ENCODE results near the gene KRTAP10-12.

The KRTAP10-12 gene

DNA sequence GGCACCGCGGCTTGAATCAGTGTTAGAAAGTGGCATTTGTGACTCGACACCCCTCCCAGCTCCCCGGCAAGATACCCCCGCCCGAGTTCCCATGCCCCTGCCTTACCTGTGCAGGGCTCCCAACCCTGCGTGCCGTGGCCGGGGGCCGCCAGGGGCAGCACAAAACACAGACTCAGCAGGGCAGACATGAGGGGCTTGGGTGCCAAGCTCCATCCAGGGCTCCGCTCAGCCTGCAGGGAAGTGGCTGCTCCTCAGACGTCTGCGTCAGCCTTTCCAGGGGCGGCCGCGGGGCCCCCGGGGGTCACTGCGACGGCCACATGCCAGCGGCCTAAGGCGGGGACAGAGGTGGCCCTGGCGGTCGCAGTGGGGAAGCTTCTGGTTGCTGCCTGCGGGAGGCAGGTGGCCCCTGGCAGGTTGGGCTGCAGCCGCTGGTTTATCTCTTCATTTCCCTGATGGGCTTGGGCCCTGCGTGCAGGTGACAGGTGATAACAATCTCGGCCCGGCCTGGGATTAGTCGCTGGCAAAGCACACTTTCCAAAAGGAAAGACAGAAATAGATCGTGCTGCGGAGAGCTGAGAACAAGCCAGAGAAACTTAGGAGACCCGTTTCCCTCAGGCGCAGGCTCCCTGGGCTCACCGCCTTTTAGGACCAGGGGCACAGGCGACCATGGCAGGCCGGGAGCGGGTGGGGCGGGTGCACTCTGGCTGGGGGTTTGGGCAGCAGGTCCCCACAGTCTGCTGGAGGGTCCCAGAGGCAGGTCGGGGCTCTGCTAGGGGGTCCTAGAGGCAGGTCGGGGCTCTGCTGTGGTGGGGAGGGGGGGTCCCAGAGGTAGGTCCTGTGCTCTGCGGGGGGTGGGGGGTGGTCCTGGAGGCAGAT is 14.6 kb downstream of the KRTAP10-12 start, which contains the start of gene TSPEAR:
Gene TSPEAR (minus strand): TSS at position 246 of the 876 bp plus-strand sequence. CDS start 58 bp downstream, at position 188.
- H3K27me3 ChIP-seq (replicated peaks; ENCODE audit: control insufficient read depth, insufficient read depth, low read length) = peaks cover 2% of the 10 kb centered on the region; the same call in 1 of the 2 replicates
- H3K4me3 ChIP-seq (replicated peaks; ENCODE audit: low read depth, low read length) = no peak within 1 kb of the TSS
- no peaks in the 10 kb centered on the region for H3K36me3 ChIP-seq (ENCODE audit: control insufficient read depth, insufficient read depth, low read length)
- TF ChIP-seq CTCF (IDR thresholded peaks at IDR 0.05; ENCODE audit: insufficient read depth, low read length, poor library complexity, severe bottlenecking) = no peak
- no peak for DNase-seq (ENCODE audit: extremely low read depth, insufficient read length)

DNA sequence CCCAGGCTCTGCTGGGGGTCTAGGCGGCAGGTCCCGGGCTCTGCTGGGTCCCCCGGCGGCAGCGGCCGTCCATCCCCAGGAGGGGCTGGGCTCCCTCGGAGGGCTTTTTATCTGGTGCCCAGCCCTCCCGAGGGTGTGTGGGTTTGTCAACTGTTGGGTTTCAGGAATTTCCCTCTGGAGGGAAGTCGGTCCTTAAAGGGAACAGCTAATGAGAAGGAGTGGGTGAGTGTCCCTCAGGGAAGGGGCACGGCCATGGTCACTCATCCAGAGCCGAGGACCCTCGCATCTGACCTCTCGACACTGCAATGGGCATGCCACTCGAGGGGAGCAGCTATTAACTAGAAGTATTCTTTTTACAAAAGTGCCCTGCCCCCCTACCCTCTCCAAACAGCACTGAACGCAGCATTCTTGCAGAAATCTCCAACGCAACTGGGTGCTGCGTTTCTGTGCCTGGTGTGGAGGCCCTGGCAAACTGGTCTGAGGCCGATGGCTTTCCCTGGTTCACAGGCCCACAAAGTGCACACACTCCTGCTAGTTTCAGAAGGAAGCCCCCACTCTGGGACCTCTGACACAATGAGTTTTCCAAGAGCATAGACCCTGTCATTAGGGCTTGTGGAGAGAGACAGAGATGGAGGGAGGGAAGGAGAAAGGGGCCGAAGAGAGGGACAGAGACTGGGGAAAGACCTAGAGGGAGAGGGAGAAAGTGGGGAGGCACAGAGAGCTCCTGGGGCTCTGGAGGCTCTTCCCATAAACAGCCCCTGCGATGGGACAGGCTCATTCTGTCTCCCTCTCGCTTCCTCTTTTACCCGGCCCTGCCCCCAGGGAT is 15.4 kb downstream of the KRTAP10-12 start:
- no peak for TF ChIP-seq CTCF (IDR thresholded peaks at IDR 0.05; ENCODE audit: insufficient read depth, low read length, poor library complexity, severe bottlenecking)
- Histone ChIP-seq H3K36me3 (ENCODE audit: control insufficient read depth, insufficient read depth, low read length) (no peaks in the 10 kb centered on the region), H3K4me3 (replicated peaks; ENCODE audit: low read depth, low read length) (no peak overlapping the region), H3K27me3 (replicated peaks; ENCODE audit: control insufficient read depth, insufficient read depth, low read length) (peaks cover 2% of the 10 kb centered on the region; the same call in 1 of the 2 replicates)
- DNase-seq (ENCODE audit: extremely low read depth, insufficient read length) = no peak

GRCh38 chr21:44713130-44713529 is 16.2 kb downstream of the KRTAP10-12 start:
- no peak for TF ChIP-seq CTCF (IDR thresholded peaks at IDR 0.05; ENCODE audit: insufficient read depth, low read length, poor library complexity, severe bottlenecking)
- Histone ChIP-seq H3K27me3 (replicated peaks; ENCODE audit: control insufficient read depth, insufficient read depth, low read length) (peaks cover 2% of the 10 kb centered on the region; the same call in 1 of the 2 replicates), H3K4me3 (replicated peaks; ENCODE audit: low read depth, low read length) (no peak overlapping the region), H3K36me3 (ENCODE audit: control insufficient read depth, insufficient read depth, low read length) (no peaks in the 10 kb centered on the region)
- no peak for DNase-seq (ENCODE audit: extremely low read depth, insufficient read length)

DNA sequence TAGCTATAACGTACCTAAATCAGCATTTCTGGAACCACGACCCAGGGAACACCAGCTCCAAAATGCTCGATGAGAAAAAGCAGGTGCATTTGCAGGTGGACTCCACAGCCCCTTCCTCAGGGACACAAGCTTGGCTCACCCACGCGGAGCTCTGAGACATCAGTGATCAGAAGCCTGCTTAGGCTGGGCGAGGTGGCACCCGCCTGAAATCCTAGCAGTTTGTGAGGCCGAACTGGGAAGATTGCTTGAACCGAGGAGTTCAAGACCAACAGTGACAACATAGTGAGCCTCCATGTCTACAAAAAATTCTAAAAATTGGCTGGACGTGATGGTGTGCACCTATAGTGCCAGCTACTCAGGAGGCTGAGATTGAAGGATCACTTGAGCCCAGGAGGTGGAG is 16.9 kb downstream of the KRTAP10-12 start:
- no peak for DNase-seq (ENCODE audit: extremely low read depth, insufficient read length)
- no peak overlapping the region for H3K4me3 ChIP-seq (replicated peaks; ENCODE audit: low read depth, low read length)
- H3K27me3 ChIP-seq (replicated peaks; ENCODE audit: control insufficient read depth, insufficient read depth, low read length) = peaks cover 1% of the 10 kb centered on the region; the same call in 1 of the 2 replicates
- TF ChIP-seq CTCF (IDR thresholded peaks at IDR 0.05; ENCODE audit: insufficient read depth, low read length, poor library complexity, severe bottlenecking) = no peak
- H3K36me3 ChIP-seq (ENCODE audit: control insufficient read depth, insufficient read depth, low read length) = no peaks in the 10 kb centered on the region

- TF ChIP-seq CTCF (IDR thresholded peaks at IDR 0.05; ENCODE audit: insufficient read depth, low read length, poor library complexity, severe bottlenecking) = no peak
- Histone ChIP-seq H3K4me3 (replicated peaks; ENCODE audit: low read depth, low read length) (no peak overlapping the region), H3K36me3 (ENCODE audit: control insufficient read depth, insufficient read depth, low read length) (no peaks in the 10 kb centered on the region), H3K27me3 (replicated peaks; ENCODE audit: control insufficient read depth, insufficient read depth, low read length) (no peaks in the 10 kb centered on the region; the same call in 1 of the 2 replicates)
- DNase-seq (ENCODE audit: extremely low read depth, insufficient read length) = no peak
These were observed 17.9 kb downstream of the KRTAP10-12 start for GRCh38 chr21:44714905-44715304.

Measured in GM06990 (cell line).